ENCODE results near the gene CCL18. TPM values are rescaled to one million over a fixed set of nuclear protein-coding genes. Genes with fewer than 3 reads are reported as not detected.
"Not testable (repeated sequence)": the region's sequence is repeated elsewhere in the genome, so short reads cannot be mapped to it uniquely, and the experiment has no call there.

The CCL18 gene, protein sequence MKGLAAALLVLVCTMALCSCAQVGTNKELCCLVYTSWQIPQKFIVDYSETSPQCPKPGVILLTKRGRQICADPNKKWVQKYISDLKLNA
- polyA plus RNA-seq (2011; rRNA removed) (not detected in 2 replicates), polyA plus RNA-seq (2017; fragmentation: RNase III; extraction: RNeasy Plus Mini Kit Qiagen cat#74134 plus additional on column Dnase treatment) (not detected in 3 replicates), polyA minus RNA-seq (2011; rRNA and poly(A)+ RNA removed) (not detected in 2 replicates)
- polyA plus RNA-seq (2012; cell fraction: cytosol; rRNA removed) = not detected in 2 replicates
- polyA plus RNA-seq (2012; cell fraction: nucleus; rRNA removed) = not detected in 2 replicates

DNA sequence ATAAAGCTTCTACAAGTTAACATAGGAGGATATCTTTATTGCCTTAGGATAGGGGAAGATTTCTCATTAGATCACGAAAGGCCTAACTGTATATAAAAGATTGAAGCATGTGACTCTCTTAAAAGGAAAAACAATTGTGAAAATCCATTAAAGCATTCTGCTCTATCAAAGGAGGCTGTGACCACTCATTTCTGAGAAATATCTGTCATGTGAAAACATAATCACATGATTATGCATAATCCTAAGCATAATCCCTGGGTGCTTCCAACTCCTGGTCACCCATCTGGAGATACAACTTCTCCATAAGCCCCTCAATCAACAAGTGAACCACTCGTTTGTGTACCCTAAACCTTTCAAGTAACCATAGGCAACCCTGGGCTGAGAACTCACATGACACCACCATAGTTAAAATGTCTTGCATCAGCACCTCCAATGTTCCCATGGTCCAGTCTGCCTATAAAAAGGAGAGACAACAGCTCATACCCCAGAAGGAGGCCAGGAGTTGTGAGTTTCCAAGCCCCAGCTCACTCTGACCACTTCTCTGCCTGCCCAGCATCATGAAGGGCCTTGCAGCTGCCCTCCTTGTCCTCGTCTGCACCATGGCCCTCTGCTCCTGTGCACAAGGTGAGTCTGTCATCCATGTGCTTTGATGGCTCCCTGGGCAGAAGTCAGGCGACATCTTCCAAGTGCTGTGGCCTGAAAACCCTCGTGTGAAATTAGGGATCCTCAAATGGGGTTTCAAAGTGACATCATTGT is at the start of gene CCL18:
CCL18 (plus strand) TSS at position 487 of the 756 bp plus-strand sequence; CDS start at position 558, 71 bp downstream.
- ATAC-seq (no peak), FAIRE-seq (no peak), DNase-seq (ENCODE audit: low read depth in 1 of 2, low spot score in 1 of 2) (no peak)
- ChIA-PET POLR2A (no interaction called here), CTCF (interaction anchor here (0.7 to 5.2 kb wide), 3 partner anchors 9 to 85 kb away, joined by 3 to 22 read pairs (median 6); no protein-coding TSS in a partner anchor)
- H3K27ac ChIP-seq = no peak within 1 kb of the TSS
- H3K4me1 ChIP-seq = no peaks in the 10 kb centered on the region
- WGBS (ENCODE audit: missing lambda C conversion rate) = 6% methylated on average over 5 of the region's 5 CpGs
- no peaks in the 10 kb centered on the region for H3K9me3 ChIP-seq
- H3K4me3 ChIP-seq = no peak within 1 kb of the TSS
- H3K4me2 ChIP-seq = no peak within 1 kb of the TSS
- TF ChIP-seq, protein P1, sequence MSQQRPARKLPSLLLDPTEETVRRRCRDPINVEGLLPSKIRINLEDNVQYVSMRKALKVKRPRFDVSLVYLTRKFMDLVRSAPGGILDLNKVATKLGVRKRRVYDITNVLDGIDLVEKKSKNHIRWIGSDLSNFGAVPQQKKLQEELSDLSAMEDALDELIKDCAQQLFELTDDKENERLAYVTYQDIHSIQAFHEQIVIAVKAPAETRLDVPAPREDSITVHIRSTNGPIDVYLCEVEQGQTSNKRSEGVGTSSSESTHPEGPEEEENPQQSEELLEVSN (IDR thresholded peaks at IDR 0.05; ENCODE audit: borderline replicate concordance, low read depth) = no peak
- TF ChIP-seq, protein P2, sequence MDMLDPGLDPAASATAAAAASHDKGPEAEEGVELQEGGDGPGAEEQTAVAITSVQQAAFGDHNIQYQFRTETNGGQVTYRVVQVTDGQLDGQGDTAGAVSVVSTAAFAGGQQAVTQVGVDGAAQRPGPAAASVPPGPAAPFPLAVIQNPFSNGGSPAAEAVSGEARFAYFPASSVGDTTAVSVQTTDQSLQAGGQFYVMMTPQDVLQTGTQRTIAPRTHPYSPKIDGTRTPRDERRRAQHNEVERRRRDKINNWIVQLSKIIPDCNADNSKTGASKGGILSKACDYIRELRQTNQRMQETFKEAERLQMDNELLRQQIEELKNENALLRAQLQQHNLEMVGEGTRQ (IDR thresholded peaks at IDR 0.05) = no peak
- no peak for TF ChIP-seq FOSB (CRISPR knock-in tag; IDR thresholded peaks at IDR 0.05)
- TF ChIP-seq ZSCAN20 (CRISPR knock-in tag; IDR thresholded peaks at IDR 0.05) = no peak
- TF ChIP-seq EHMT2 (IDR thresholded peaks at IDR 0.05; ENCODE audit: low read depth) = no peak
- TF ChIP-seq RAD21 (conservative IDR thresholded peaks at IDR 0.05 in 1 of 2, IDR thresholded peaks at IDR 0.05 in 1 of 2) = no peak
- no peak for TF ChIP-seq CBX2 (IDR thresholded peaks at IDR 0.05; ENCODE audit: borderline replicate concordance, low read depth)
- TF ChIP-seq KDM1A (IDR thresholded peaks at IDR 0.05; ENCODE audit: low read depth) = no peak
- TF ChIP-seq CBX8 (IDR thresholded peaks at IDR 0.05) = no peak
- no peak for TF ChIP-seq RCOR1 (IDR thresholded peaks at IDR 0.05; ENCODE audit: low read depth, low read length)
- no peak for TF ChIP-seq POLR2A (IDR thresholded peaks at IDR 0.05; ENCODE audit: low read length)
- TF ChIP-seq, protein P3, sequence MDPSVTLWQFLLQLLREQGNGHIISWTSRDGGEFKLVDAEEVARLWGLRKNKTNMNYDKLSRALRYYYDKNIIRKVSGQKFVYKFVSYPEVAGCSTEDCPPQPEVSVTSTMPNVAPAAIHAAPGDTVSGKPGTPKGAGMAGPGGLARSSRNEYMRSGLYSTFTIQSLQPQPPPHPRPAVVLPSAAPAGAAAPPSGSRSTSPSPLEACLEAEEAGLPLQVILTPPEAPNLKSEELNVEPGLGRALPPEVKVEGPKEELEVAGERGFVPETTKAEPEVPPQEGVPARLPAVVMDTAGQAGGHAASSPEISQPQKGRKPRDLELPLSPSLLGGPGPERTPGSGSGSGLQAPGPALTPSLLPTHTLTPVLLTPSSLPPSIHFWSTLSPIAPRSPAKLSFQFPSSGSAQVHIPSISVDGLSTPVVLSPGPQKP (IDR thresholded peaks at IDR 0.05; ENCODE audit: low read depth, low read length) = no peak
- no peak for TF ChIP-seq CEBPB (IDR thresholded peaks at IDR 0.05)

DNA sequence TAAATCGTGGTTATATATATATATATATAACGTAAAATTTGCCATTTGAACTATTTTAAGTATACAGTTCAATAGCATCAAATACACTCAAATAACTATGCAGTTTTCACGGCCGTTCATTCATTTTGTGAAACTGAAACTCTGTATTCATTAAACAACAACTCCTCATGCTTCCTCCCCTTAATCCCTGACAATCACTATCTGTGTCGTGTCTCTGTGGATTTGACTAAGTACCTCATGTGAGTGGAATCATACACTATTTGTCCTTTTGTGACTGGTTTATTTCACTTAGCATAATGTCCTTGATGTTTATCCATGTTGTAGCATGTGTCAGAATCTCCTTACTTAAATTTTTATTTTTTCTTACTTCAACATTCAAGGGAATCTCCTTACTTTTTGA is 49.1 kb upstream of the CCL18 start:
- H3K27ac ChIP-seq = no peak overlapping the region
- no peak overlapping the region for H3K4me3 ChIP-seq
- ATAC-seq (no peak), DNase-seq (ENCODE audit: low read depth in 1 of 2, low spot score in 1 of 2) (no peak), FAIRE-seq (no peak)
- TF ChIP-seq CHD4 (IDR thresholded peaks at IDR 0.05; ENCODE audit: borderline replicate concordance) (no peak), TP53 (CRISPR knock-in tag; IDR thresholded peaks at IDR 0.05) (no peak), HOXB13 (CRISPR knock-in tag; IDR thresholded peaks at IDR 0.05; ENCODE audit: low read depth) (no peak), CBX2 (IDR thresholded peaks at IDR 0.05; ENCODE audit: borderline replicate concordance, low read depth) (no peak), CHD2 (IDR thresholded peaks at IDR 0.05; ENCODE audit: low read length, partially characterized antibody) (no peak)
- TF ChIP-seq, protein P4, sequence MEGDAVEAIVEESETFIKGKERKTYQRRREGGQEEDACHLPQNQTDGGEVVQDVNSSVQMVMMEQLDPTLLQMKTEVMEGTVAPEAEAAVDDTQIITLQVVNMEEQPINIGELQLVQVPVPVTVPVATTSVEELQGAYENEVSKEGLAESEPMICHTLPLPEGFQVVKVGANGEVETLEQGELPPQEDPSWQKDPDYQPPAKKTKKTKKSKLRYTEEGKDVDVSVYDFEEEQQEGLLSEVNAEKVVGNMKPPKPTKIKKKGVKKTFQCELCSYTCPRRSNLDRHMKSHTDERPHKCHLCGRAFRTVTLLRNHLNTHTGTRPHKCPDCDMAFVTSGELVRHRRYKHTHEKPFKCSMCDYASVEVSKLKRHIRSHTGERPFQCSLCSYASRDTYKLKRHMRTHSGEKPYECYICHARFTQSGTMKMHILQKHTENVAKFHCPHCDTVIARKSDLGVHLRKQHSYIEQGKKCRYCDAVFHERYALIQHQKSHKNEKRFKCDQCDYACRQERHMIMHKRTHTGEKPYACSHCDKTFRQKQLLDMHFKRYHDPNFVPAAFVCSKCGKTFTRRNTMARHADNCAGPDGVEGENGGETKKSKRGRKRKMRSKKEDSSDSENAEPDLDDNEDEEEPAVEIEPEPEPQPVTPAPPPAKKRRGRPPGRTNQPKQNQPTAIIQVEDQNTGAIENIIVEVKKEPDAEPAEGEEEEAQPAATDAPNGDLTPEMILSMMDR (IDR thresholded peaks at IDR 0.05) = no peak
- TF ChIP-seq, protein P5, sequence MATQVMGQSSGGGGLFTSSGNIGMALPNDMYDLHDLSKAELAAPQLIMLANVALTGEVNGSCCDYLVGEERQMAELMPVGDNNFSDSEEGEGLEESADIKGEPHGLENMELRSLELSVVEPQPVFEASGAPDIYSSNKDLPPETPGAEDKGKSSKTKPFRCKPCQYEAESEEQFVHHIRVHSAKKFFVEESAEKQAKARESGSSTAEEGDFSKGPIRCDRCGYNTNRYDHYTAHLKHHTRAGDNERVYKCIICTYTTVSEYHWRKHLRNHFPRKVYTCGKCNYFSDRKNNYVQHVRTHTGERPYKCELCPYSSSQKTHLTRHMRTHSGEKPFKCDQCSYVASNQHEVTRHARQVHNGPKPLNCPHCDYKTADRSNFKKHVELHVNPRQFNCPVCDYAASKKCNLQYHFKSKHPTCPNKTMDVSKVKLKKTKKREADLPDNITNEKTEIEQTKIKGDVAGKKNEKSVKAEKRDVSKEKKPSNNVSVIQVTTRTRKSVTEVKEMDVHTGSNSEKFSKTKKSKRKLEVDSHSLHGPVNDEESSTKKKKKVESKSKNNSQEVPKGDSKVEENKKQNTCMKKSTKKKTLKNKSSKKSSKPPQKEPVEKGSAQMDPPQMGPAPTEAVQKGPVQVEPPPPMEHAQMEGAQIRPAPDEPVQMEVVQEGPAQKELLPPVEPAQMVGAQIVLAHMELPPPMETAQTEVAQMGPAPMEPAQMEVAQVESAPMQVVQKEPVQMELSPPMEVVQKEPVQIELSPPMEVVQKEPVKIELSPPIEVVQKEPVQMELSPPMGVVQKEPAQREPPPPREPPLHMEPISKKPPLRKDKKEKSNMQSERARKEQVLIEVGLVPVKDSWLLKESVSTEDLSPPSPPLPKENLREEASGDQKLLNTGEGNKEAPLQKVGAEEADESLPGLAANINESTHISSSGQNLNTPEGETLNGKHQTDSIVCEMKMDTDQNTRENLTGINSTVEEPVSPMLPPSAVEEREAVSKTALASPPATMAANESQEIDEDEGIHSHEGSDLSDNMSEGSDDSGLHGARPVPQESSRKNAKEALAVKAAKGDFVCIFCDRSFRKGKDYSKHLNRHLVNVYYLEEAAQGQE (IDR thresholded peaks at IDR 0.05) = no peak
- TF ChIP-seq, protein P6, sequence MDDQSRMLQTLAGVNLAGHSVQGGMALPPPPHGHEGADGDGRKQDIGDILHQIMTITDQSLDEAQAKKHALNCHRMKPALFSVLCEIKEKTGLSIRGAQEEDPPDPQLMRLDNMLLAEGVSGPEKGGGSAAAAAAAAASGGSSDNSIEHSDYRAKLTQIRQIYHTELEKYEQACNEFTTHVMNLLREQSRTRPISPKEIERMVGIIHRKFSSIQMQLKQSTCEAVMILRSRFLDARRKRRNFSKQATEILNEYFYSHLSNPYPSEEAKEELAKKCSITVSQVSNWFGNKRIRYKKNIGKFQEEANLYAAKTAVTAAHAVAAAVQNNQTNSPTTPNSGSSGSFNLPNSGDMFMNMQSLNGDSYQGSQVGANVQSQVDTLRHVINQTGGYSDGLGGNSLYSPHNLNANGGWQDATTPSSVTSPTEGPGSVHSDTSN (IDR thresholded peaks at IDR 0.05) = no peak
- H3K9me3 ChIP-seq = peaks cover 4% of the 10 kb centered on the region; the same call in 2 of the 3 replicates
- no peaks in the 10 kb centered on the region for H3K4me1 ChIP-seq
- 40% methylated on average over 5 of the region's 5 CpGs for WGBS (ENCODE audit: missing lambda C conversion rate)
- H3K4me2 ChIP-seq = no peak overlapping the region
- ChIA-PET POLR2A (no interaction called here), CTCF (interaction anchor here (0.5 to 2.1 kb wide), 3 partner anchors 10 to 134 kb away, joined by 3 to 8 read pairs (median 3); no protein-coding TSS in a partner anchor)

DNA sequence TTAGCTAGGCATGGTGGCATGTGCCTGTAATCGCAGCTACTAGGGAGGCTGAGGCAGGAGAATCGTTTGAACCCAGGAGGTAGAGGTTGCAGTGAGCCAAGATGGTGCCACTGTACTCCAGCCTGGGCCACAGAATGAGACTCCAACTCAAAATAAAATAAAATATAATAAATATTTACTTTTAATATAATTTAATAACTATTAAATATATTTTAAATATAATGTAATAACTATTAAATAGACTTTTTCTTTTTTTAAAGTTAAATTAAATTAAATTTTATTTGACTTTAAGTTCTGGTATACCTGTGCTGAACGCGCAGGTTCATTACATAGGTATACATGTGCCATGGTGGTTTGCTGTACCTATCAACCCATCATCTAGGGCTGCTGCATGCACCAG is 48.2 kb upstream of the CCL18 start:
- H3K9me3 ChIP-seq; DNase-seq (ENCODE audit: low read depth in 1 of 2, low spot score in 1 of 2); H3K4me1 ChIP-seq; H3K27ac ChIP-seq; POLR2A ChIA-PET; H3K4me3 ChIP-seq; H3K4me2 ChIP-seq; FAIRE-seq; ATAC-seq: not testable (repeated sequence)
- WGBS (ENCODE audit: missing lambda C conversion rate) = 47% methylated on average over 4 of the region's 4 CpGs
- CTCF ChIA-PET = interaction anchor here (0.7 kb wide), 1 partner anchor 22 kb away, joined by 3 read pairs; no protein-coding TSS in a partner anchor
